HG03103 (cell line): ENCODE measurements around the gene CCDC201.

ENCODE experiments used
- ATAC-seq: cut with Tn5 transposase; IDR thresholded peaks from one replicate; pipeline ENCODE4 v1.9.1; 2021; ENCODE audit warnings: low read depth; ENCODE audit not compliant: unreplicated experiment

The CCDC201 gene, protein sequence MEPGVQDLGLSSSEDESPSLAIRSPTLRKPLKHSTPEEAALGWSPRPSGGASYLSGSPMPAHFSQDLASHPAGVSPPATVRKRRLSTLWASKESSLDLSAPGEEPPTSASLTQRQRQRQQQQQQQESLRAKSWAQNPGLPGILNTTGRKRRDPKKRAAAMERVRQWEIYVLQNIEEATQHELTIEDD

DNA sequence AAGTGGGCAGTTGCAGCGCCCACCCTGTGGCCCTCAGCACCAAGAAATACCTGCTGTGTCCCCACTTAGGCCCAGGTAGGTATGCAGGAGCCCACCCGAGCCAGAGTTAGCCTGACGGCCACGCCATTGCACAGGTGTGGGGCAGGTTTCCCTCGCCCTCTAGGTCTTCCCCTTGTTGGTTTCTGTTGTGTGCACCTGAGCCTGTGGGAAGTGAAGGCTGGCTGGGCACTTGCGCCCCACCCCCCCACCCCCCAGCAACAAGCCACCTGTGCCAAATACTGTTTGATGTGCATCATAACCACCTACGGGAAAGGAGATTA is at the start of gene CCDC201:
TSS of gene CCDC201 (minus strand) at position 48 of the 320 bp plus-strand sequence. CDS start 75 bp downstream, outside the sequence.
- ATAC-seq: no peak

DNA sequence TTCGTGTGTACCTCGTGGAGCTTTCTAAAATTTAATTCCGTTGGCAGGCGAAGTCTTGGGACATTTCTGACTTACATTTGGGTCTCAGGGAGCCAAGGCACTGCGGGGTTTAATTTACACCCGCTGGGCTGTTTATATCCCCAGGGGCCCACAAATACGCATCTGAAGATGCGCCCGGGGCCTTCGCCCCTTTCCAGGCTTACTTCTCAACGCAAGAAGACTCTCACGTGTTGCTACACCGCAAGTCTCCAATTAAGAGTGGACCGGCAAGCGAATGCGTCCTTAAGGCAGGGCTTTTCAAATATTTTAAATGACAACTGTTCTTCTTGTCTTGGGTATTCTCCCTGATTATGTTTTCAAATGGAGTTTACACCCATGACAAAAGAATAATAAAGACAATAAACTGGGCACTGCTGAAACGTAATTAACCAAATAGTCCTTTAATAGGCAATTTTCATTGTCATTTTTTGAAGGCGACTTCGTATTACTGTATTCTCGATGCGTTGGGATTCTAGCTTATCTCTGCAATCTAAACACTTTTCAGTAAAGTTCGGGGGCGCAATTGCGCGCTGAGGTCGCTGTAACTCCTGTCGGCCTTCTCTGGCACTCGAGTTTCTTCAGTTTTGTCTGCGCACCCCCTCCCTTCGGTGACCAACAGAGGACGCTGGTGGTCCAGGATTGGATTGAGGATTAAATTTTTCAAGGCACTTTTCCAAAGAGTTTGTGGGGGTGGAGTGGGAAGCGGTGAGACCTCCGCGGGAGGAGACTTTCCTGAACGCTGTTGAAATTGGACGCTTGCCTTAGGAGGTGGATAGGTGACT is 49.0 kb upstream of the CCDC201 start:
- no peak for ATAC-seq

DNA sequence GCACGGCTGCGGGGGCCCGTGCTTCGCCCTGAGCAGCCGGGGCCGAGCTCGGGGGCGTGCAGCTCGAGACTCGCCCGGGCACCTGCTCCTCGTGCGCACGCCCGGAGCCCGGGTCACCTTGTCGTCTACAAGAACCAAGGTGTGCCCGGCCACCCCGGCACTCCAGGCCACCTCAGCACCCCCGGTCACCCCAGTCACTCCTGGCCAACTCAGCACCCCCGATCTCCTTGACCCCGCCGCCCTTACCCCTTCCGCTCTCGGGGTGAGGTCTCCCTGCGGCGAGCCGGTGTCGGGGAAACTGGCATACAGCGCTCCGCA is 48.5 kb upstream of the CCDC201 start:
- no peak for ATAC-seq

DNA sequence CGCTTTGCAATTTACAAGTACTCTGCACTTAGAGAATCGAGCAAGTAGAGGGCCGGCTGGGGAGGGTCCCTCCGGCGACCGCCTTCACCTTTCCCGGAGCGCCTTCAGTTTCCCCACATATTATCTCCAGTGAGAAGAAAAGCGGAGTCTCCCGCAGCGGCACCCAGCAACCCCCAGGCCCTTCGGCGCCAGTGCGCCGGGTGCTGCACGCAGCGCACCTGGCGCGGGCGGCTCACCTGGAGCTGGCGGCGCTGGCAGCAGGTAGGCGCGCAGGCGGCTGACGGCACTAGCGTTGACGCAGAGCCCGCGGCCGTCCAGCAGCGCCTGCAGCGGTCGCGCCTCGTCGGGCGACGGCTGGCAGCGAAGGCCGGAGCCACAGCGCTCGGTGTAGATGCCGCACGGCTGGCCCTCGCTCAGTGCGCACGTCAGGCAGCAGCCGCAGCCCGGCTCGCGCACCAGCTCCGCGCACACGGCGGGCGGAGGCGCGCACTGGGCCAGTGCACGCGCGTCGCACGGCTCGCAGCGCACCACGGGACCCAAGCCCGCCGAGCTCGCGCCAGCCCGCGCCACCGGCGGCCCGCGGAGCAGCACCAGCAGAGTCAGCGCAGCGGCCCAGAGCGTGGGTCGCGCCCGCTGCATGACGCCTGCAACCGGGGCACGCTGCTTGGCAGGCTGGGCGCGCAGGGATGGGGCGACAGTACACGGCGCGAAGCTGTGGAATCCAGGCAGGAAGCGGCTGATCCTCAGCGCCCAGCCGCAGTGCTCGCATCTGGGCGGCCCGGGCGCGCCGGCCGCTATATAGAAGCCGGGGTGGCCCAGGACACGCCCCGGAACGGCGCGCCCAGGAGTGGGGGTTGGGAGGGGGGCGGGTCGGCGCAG is 47.9 kb upstream of the CCDC201 start, which contains the start of gene IGFBP3:
TSS of gene IGFBP3 (minus strand) at position 771 of the 879 bp plus-strand sequence. CDS start at position 639, 132 bp downstream.
- no peak for ATAC-seq

DNA sequence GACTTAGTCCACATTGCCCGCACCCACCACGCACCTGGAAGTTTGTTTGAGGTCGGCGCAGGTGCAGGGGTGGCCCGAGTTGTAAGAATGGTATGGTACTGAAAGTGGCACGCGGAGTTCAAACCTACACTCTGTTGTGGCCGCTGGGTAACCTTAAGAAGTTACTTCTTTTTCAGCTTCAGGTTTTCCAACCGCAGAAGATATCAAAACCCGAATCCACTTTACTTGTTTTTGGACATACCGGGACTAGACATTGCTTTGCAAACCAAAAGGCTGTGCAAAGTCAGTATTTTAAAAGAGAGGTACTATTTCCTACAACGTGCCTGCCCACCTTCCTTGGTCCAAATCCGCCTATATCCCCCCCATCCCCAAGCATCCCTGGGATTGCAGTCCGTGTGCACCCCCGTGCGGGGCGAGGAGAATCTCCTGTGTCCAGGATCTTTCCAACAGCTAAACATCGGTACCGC is 47.1 kb upstream of the CCDC201 start:
- no peak for ATAC-seq

DNA sequence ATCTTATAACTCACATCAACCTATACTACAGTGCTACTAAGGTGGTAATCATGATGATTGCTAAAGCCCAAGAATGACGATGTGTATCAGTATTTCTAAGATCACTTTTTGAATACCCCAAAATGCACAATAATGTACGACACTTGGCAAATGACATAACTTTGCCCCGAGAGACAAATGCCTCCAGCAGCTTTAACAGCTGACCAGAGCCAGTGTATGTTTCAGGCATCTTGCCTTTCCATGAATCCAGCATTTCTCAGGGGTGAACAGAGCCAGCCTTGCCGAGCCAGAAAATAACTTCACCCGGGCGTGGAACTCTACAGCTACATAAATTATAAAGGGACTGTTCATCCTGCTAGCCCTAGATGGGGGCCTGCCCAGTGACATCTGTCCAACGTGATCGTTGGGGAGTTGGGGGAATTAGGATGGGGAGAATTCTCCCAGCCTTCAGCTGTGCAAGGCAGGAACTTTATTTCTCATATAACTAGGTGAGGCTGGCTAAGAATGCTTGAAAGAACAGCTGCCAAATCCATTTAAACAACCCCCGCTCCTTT is 46.4 kb upstream of the CCDC201 start:
- no peak for ATAC-seq

DNA sequence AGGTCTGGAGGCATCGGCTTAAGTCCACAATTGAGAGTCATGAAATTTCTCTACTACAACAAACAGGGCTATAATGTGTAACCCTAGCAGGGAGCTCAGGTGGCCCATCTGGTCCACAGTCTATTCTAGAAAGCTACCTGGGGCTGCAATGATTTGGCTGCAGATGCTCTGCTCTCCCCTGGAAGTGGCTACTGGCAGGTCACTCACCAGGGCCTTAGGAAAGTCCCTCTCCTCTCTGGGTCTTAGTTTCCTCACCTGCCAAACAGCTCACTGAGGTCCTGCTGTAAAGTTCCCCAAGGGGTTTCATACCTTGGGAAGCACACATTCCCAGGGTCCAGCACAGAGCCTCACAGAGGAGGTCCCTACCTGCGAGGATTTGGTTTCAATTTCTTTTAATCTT is 45.7 kb upstream of the CCDC201 start:
- no peak for ATAC-seq

DNA sequence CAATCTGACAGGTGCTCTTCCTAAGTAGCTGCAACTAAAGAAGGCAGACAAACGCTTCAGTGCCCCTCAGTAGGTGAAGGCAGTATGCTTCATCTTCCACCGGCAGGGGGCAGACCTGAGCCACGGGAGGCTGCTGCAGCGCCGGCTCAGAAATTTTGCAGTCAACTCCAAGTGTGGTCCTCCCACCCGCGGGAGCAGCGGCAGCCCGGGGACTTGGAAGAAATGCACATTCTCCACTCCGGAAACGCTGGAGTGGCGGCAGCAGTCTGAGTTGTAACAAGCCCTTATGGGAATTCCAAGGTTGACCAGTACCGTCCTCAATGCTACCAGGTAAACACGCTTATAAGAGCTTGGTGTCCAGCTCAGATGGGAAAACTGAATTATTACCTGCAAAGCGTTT is 44.8 kb upstream of the CCDC201 start:
- ATAC-seq: no peak

DNA sequence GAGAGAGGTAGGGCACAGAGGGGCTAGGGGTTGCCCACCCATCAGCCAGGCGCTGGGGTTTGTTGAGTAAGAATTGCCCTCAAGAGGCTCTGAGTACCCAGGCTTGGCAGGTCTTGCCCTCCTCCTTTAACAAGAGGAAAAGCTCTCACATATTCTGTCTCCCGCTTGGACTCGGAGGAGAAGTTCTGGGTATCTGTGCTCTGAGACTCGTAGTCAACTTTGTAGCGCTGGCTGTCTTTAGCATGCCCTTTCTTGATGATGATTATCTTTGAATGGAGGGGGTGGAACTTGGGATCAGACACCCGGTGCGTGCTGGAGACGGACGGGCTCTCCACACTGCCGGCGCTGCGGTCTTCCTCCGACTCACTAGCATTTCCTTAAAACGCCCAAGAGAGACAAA is 44.2 kb upstream of the CCDC201 start:
- no peak for ATAC-seq

DNA sequence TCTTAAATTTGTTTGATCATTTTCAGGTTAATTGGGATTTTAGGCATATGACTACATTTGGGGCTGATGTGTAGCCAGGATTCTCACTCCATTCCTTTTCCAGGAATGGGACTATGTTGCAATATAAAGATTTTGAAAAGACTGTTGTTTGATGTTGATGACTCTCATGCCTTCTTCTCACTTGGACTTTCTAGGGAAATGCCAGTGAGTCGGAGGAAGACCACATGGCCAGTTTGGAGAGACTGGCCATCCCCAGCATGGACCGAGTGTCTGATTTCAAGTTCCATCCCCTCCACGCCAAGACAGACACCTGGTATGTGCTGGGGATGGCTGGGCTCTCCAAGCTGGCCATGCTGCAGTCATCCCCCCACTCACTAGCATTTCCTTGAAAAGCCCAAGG is 42.7 kb upstream of the CCDC201 start:
- no peak for ATAC-seq

DNA sequence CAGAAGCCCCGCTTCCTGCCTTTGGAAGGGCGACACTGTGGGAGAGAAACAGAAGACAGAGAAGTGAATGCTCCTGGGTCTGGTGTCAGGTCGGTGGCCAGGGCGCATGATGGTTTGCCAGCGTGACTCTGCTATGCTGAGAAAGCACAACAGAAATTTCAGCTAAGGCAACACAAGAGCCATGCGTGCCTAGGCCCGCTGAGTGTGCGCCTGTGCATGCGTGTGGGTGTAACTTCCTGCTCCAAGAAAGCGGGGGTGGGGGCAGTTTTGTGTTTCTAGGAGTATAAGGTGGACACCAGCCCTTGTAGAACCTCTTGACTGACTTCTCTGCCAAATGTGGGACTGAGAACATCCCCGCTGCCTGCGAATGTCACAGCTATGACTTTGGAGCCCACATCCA is 42.0 kb upstream of the CCDC201 start:
- no peak for ATAC-seq

DNA sequence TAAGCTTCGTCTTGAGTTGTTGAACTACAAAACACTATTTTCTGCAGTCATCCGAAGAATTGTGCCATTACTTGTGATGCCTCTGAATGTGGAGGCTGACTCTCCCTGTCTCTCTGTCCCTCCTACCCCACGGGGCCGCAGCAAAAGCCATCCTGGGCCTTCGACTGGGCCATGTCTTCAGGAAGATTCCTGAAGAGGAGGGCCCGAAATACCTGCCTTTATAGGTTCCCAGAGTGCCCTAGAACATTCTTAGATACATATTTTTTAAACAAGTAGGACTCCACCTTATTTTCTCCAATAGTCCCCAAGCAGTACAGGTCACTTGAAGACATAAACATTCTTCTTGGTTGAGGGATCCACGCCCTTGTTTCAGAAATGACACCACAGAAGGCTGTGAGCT is 40.1 kb upstream of the CCDC201 start:
- no peak for ATAC-seq

DNA sequence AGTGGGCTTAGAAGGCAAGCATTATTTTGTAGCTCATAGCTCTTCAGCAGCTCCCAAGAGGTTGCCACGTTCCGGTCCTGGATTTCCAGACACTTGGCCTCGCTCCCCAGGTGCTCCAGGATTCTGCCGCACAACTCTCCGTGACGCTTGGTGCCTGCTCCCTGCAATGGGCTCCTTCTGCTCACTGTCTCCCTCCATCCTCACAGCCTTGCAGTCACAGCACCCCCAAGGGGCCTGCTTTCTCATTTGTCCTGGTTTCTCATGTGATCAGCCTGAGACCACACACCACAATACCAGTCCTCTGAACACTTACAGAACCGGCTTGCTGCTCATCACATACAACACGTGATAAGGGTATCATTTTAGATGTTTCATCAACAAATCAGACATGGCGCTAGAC is 38.4 kb upstream of the CCDC201 start:
- no peak for ATAC-seq

DNA sequence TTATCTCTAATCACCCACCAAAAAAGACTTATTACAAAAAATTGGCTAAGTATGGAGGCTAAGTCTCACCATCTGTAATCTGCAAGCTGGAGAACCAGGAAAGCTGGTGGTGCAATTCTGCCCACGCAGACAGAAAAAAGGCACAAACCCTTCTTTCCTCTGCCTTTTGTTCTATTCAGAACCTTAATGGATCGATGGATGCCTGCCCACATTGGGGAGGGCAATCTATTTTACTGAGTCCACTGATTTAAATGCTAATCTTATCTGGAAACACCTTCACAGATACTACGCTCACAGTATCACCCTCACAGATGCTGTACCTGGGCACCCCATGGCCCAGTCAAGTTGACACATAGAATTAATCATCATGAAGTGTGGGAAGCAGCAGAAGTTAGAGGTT is 38.0 kb upstream of the CCDC201 start:
- ATAC-seq: no peak

DNA sequence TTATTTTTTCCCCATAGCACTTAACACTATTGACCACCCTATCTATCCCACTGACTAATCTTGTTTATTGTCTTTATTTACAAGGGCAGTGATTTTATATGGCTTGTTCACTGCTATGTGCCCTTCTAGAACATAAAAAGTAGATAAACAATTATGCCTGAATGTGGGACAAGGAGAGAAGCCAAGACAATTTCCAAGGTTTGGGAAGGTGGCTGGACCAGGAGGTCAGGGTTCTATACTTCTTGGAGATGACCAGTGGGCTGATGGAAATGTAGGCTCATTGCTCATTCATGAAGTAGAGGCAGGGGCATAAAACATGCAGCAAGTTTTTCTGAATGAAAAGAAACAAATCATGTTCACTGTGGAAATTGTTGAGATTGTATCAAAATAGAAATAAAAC is 36.7 kb upstream of the CCDC201 start:
- ATAC-seq: no peak

DNA sequence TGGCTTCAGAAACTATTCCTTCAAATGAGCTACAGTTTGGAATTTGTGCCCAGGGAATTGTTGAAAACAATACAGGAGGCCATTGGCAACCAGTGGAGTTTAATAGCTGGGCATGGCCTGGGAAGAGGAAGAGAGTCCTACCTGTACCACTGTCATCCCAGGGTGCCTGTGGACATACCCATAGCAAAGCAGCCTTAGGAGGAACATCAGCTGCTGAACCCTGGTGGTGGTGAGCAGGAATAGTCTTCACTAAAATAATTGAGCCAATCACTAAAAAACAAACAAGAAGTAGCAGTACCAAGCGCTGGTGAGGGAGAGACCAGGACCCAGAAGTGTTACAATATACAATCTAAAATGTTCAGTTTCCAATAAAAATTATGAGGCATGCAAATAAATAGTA is 29.9 kb upstream of the CCDC201 start:
- ATAC-seq: no peak

DNA sequence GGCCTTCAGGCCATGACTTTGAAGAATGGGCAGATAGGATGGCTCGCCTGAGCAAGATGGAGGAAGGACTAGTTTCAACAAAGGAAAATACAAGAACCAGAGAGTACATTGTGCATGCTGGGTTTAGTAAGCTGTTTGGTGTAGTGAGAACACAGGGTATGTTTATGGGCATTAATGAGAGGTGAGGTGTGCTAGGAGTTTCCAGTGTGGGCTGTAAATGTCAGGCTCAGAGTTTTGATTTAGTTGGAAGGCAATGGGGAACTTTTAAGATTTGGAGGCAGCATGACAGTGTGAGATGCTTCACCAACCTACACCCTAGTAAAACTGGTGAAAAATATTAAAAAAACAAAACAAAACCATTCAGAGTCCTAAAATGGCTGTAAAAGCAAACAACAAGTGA is 28.7 kb upstream of the CCDC201 start:
- ATAC-seq: no peak

DNA sequence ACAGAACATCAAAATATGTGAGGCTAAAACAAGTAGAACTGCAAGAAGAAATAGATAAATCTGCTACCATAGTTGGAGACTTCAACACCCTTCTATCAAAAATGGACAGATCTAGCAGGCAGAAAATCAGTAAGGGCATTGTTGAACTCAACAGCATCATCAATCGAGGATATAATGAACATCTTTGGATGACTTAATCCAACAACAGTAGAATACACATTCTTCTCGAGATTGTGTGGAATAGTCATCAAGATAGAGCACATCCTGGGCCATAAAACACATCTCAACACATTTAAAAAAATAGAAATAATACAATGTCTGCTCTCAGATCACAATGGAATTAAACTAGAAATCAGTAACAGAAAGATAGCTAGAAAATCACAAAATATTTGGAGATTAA is 25.3 kb upstream of the CCDC201 start:
- no peak for ATAC-seq

DNA sequence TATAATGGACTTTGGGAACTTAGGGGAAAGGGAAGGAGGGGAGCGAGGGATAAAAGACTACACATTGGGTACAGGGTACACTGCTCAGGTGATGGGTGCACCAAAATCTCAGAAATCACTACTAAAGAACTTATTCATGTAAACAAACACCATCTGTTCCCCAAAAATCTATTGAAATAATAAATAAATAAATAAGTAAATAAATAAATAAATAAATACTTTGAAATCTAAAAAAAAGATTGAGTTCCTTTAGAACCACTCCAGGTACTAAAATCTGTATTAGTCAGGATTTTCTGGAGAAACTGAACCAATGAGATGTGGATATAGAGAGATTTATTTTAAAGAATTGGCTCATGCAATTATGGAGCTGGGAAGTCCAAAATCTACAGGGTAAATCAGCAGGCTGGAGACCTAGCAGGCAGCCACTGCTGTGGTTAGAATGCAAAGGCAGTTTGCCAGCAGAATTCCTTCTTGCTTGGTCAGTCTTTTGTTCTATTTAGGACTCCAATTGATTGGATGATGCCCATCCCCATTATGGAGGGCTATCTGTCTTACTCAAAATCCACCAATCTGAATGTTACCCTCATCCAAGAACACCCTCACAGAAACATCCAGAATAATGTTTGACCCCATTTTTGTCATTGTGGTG is 24.3 kb upstream of the CCDC201 start:
- no peak for ATAC-seq

DNA sequence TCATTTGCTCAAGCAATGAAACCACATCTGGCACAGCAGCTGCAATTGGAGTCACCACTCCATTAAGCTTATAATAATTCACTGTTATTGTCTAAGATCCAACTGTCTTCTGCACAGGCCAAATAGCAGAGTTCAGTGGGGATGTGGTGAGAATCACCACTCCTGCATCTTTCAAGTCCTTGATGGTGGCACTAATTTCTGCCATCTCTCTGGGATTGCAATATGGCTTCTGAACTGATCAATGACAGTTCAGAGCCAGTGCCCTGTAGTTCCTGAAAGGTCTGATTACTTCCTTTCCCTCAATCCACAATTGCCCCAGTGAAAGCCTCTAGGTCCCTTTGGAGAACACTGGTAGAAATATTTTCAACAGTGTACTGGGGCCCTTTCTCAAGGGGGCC is 21.8 kb upstream of the CCDC201 start:
- ATAC-seq: no peak
